Cardiac septum (tissue), 1 donor: ENCODE measurements around the gene CELF4. TPM values are rescaled to one million over a fixed set of nuclear protein-coding genes. Genes with fewer than 3 reads are reported as not detected.

Experiments
- DNase-seq: peaks from one replicate; pipeline ENCODE4 v3.0.0-alpha.2; 2020; ENCODE audit warnings: low spot score
- intact Hi-C: fragments of 100-400 bp; cut with DNase I; formaldehyde crosslinking; loops from one replicate; pipeline ENCODE4 v1.14.0; 2022
- total RNA-seq: library from RNA; stranded (reverse); fragmentation: NEBNext Ultra II Directional; extraction: Animal tissue kit (Norgen Biotek cat#: 25700); gene quantifications from one replicate; pipeline ENCODE4 v1.2.1, GENCODE V29; 2021
- donor health status: DM: no; HTN: no; CAD: no.

CELF4 gene
- total RNA-seq, 1 donor from 2014 or later, result 0.24 TPM

- DNase-seq, result no peak
- intact Hi-C loops, result no loop called here
Measured at GRCh38 chr18:37242826-37243560, 322.6 kb downstream of the CELF4 start.

GRCh38 chr18:37242091-37242490, 323.5 kb downstream of the CELF4 start:
- DNase-seq, result no peak
- intact Hi-C loops, result no loop called here

DNA sequence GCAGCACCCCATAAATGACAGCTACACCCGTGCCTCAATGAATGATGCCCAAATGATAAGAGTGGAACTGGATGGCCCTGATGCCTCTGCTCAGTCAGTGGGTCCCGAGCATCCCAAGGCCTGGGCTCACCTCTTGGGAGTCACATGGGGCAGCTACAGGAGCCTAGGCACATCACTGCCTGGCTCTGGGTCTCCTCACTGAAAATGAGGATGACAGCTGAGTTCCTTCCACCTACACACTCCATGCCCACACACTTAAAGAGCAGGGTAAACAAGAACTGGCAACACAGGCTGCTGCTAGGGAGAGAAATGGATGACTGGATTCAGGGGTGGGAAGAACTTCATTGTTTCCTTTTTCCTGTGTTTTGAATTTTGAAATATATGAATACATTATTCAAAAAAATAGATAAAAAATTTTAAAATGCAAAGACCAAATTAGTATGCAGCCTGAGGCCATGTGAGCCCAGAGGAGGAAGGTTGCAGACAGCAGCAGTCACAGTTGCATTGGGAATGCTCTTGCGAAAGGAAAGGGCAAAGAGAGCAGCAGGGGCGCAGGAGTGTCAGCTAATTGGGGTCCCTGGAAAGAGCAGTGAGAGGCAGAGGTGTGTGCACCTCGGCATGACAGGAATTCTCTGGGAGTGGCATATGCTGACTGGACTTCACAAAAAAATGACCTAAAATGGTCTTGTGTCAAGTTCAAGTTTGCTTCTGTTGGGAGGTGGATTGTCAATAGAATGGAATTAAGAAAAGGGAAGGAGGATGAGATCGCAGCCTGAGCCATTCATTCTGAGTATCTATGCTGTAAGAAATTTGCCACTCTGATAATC, 327.1 kb downstream of the CELF4 start:
- intact Hi-C loops, result no loop called here
- DNase-seq, result no peak

GRCh38 chr18:37235583-37235982, 330.0 kb downstream of the CELF4 start:
- no peak for DNase-seq
- intact Hi-C loops, result no loop called here

- no peak for DNase-seq
- intact Hi-C loops, result no loop called here
Measured at GRCh38 chr18:37231251-37231650, 334.3 kb downstream of the CELF4 start.

DNA sequence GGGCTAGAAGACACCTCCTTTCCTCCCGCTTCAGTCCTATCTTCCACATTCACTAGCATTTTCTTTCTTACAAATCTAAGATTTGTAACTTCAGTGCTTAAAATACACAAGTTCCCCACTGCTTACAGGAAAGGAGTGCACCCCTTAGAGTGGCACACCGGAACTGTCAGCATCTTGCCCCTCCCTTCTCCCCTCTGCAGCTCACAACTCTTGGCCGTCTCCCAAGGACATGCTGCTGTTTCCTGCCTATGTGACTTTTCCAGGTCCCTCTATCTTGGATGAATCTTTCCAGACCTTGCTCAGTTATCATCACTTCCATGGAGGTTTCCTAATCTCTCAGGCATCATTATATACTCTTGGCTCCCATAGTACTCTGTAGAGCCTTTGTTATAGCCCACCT, 334.8 kb downstream of the CELF4 start:
- DNase-seq, result no peak

DNA sequence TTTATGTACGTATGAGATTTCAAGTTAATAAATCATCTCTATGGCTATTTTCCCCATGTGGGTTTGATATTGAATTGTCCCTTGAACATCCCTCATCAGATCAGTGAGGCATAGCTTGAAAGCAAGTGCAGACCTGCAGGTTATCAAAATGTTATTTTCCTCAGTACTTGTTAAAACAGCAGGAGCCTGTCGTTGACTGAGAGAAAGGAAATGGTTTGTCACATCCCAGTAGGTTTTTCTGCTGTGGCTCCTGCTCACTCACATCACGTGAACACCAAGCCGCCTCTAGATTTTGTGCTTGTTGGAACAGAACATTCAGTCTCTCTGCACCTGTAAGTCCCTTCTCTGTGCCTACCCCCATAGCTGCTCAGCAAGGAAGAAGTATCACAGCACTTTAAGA, 340.3 kb downstream of the CELF4 start:
- intact Hi-C loops, result no loop called here
- DNase-seq, result no peak

More for the DNA sequence above, 334.8 kb downstream of the CELF4 start:
- intact Hi-C loops, result no loop called here

GRCh38 chr18:37222999-37223378, 342.6 kb downstream of the CELF4 start:
- intact Hi-C loops, result no loop called here
- no peak for DNase-seq

GRCh38 chr18:37222354-37222998, 343.1 kb downstream of the CELF4 start:
- intact Hi-C loops, result no loop called here
- DNase-seq, result no peak

DNA sequence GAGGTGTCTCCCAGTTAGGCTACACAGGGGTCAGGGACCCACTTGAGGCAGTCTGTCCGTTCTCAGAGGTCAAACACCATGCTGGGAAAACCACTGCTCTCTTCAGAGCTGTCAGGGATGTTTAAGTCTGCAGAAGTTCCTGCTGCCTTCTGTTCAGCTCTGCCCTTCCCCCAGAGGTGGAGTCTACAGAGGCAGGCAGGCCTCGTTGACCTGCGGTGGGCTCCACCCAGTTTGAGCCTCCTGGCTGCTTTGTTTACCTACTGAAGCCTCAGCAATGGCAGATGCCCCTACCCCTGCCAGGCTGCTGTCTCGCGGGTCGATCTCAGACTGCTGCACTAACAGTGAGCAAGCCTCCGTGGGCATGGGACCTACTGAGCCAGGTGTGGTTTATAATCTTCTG, 346.3 kb downstream of the CELF4 start:
- intact Hi-C loops, result no loop called here
- no peak for DNase-seq

DNA sequence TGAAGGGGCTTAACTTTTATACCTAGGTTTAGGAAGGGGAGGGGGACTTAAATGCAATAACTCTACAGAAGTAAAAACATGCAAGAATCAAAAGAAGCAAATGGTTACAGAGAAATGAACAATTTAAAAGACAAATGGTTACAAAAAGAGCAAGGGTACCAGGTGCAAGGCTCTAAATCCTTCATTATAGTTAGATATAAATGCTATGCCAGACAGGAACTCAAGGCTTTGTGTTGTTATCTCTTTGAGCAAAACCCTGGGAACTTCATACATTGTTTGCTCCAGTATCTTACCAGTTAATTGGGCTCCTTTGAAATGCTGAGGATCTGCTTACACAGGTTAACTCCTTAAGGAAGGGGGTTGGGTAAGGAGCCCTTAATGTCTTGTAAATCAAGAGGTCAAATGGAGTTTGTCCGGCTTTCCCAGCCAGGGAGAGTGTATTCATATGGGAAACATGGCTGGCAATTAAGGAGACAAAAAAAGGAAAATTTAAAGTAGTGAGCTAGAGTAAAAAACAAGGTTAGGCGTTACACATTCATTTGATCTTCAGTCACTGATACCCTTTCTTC, 347.5 kb downstream of the CELF4 start:
- intact Hi-C loops, result no loop called here
- DNase-seq, result no peak

DNA sequence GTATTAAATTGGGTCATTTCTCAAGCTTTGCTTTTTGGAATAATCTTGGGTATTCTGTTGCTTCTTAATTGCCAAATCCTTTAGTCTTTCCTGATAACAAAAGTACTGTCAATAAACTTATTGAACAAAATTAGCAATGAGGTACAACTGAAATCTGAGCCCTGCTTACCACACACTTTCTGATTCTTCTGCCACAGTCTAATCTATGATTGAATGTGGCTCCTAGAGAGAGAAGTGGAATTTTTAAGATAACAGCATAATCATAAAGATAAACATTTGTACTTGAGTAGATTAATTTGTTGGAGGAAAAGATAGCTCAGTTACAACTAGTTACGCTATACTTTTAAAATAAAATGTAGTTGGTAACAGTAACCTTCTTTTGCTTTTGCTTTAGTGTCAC, 354.8 kb downstream of the CELF4 start:
- intact Hi-C loops, result no loop called here

DNA sequence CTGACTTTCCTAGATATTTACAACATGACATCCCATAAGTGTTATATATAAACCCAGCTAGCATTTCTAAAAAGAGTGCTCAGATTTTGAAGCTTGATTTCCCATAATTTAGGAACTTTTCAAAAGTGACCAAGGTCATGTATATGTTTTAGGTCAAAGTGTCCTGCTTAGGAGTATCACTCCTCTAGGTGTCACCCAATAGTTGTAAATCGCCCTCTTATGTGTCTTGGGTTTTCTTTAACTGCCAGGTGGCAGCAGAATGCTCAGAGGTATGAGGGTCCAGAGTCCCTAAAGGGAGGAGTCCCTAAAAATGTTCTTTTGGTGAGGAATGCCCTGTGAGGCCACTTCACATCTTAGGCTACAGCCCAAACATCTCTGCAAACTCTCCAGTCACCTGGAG, 358.3 kb downstream of the CELF4 start:
- intact Hi-C loops, result no loop called here
- no peak for DNase-seq

More for the DNA sequence above, 354.8 kb downstream of the CELF4 start:
- DNase-seq, result no peak

DNA sequence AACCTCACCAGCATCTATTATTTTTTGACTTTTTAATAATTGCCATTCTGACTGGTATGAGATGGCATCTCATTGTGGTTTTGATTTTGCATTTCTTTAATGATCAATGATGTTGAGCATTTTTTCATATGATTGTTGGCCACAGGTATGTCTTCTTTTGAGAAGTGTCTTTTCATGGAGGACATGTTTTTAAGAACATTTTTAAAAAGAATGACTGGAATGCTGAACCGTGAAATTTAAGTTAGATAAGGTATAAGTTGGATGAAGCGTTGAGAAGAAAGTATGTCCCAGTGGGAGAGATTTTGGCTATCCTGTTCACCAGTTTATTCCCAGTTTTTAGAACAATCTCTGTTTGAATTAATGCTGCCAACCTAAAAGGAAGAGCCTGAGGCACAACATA, 365.9 kb downstream of the CELF4 start:
- DNase-seq, result no peak
- intact Hi-C loops, result no loop called here
